Raji (cell line): Measurements from ENCODE around the gene RLF.

Experiments
- POLR2A ChIP-seq: IDR thresholded peaks from 2 replicates; pipeline ENCODE4 v1.6.1; 2011; ENCODE audit warnings: low read depth, low read length, control low read depth; ENCODE audit not compliant: insufficient read depth

Gene RLF

DNA sequence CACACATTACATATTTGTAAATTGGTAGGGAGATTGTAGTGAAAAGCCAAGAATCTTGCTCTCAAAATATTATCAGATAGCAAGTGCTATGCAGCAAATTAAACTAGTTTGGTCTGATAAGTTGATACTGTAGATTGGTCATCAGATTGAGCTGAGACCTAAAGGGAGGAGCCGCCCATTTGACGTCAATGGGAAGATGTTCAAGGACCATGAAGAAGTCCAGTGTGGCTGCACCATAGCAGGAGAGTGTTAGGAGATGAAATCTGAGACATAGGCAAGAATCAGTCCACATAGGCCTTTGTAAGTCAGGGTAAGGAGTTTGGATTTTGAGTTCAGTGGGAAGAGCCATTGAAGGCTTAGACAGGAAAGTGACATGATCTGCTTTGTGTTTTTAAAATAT lies 113.1 kb downstream of the RLF start:
- TF ChIP-seq POLR2A, result no peak

DNA sequence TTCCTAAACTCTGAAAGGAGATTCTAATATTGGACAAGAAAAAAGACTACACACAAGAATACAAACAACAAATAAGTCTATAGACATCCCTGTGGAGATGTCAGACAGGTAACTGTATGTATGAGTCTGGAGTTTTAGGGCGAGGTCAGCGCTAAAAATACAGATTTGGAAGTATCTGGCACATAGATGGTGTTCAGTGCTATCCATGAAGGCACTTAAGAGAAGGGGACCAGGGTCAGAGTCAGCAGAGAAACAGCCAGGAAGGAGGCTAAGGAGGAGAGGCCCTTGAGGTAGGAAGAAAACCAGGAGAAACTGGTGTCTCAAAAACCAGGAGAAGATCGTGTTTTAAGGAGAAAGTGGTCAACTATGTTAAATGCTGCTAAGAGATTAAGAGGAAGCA lies 114.9 kb downstream of the RLF start:
- TF ChIP-seq POLR2A, result no peak

DNA sequence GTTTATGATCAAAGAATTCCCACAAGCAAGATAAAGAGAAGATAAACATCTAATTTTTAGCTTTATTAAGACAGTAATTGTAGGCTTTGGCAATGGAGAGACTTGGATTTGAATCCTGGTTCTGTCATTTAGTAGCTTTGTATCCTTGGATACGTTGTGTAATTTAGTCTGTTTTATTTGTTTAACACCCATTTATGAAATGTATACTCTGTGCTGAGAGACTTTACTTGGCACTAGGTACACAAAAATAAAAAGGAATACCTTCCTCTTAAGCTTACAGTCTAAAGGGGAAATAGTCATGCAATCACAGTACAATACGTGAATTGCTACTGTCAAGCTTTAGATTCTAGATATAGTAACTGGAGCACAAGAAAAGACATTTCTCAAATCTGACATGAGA lies 120.7 kb downstream of the RLF start:
- TF ChIP-seq POLR2A, result no peak
